Upper lobe of left lung (tissue), 6 donors: Measurements from ENCODE around the gene CAV1. TPM values are rescaled to one million over a fixed set of nuclear protein-coding genes. Genes with fewer than 3 reads are reported as not detected.

Experiments used
- ATAC-seq, 2 donors: fragments of 200-7000 bp; cut with Tn5 transposase; one replicate each; pipeline ENCODE4 v1.9.1; 2022; ENCODE audit warnings: mild to moderate bottlenecking in 2 of 2, moderate library complexity in 2 of 2; ENCODE audit not compliant: low FRiP score in 2 of 2
- DNase-seq, 2 donors: peaks; one replicate each; pipeline ENCODE4 v3.0.0-alpha.2; 2019 to 2020
- H3K27ac ChIP-seq, 4 donors: fragments of 200-600 bp; sonication (generic); one replicate each; pipeline ENCODE4 v1.5.1; 2016 to 2019
- H3K27me3 ChIP-seq, 4 donors: fragments of 200-600 bp; sonication (generic); one replicate each; pipeline ENCODE4 v1.5.1; 2017 to 2019
- H3K36me3 ChIP-seq, 4 donors: fragments of 200-600 bp; sonication (generic); one replicate each; pipeline ENCODE4 v1.5.1; 2016 to 2019
- H3K4me1 ChIP-seq, 4 donors: fragments of 200-600 bp; sonication (generic); one replicate each; pipeline ENCODE4 v1.5.1; 2018 to 2019
- H3K4me3 ChIP-seq, 4 donors: fragments of 200-600 bp; sonication (generic); one replicate each; pipeline ENCODE4 v1.5.1; 2017 to 2019; ENCODE audit warnings: mild to moderate bottlenecking in 2 of 4, moderate library complexity in 1 of 4
- H3K9me3 ChIP-seq, 4 donors: fragments of 200-600 bp; sonication (generic); one replicate each; pipeline ENCODE4 v1.5.1; 2018 to 2019
- EP300 ChIP-seq, 4 donors: sonication (generic); formaldehyde crosslinking; IDR thresholded peaks; one replicate each; pipeline ENCODE4 v1.5.1; 2017; ENCODE audit warnings: antibody characterized with exemption in 4 of 4, control low read depth in 2 of 4
- POLR2A ChIP-seq, 4 donors: fragments of 450-650 bp; IDR thresholded peaks; one replicate each; pipeline ENCODE4 v1.5.1; 2016 to 2017; ENCODE audit warnings: antibody characterized with exemption in 4 of 4, mild to moderate bottlenecking in 2 of 4
- POLR2AphosphoS5 ChIP-seq, 2 donors: sonication (generic); formaldehyde crosslinking; IDR thresholded peaks; one replicate each; pipeline ENCODE4 v1.5.1; 2017; ENCODE audit warnings: antibody characterized with exemption in 2 of 2
- WGBS, 2 donors: methylation state at CpG; one replicate each; pipeline ENCODE4 v1.1.5; 2017 to 2018; 5-methylcytosine and 5-hydroxymethylcytosine counted together
- total RNA-seq, 6 donors: library from RNA; depleted of rRNA in 4 of 6; stranded (reverse); fragments of >200 nt in 4 of 6; gene quantifications; one replicate each; pipeline versions ENCODE4 v1.1.0 to v1.2.1, GENCODE V29; 2016 to 2021
- TF ChIP-seq, protein P1 (sequence below), 6 experiments: fragments of 450-650 bp in 4 of 6; fragments of 200-600 bp in 2 of 6; sonication (generic) in 2 of 6; IDR thresholded peaks; one replicate each; pipeline ENCODE4 v1.5.1; 2016 to 2019; ENCODE audit warnings: antibody characterized with exemption in 6 of 6
- donor health status: DM: no; HTN: no; CAD: no; lungs with moderate emphysema.
- donor health status: DM: no; HTN: yes; CAD: no; lungs with severe emphysema.

The CAV1 gene
- total RNA-seq, 6 donors from 2014 or later = 207 to 951 (median 552) TPM

DNA sequence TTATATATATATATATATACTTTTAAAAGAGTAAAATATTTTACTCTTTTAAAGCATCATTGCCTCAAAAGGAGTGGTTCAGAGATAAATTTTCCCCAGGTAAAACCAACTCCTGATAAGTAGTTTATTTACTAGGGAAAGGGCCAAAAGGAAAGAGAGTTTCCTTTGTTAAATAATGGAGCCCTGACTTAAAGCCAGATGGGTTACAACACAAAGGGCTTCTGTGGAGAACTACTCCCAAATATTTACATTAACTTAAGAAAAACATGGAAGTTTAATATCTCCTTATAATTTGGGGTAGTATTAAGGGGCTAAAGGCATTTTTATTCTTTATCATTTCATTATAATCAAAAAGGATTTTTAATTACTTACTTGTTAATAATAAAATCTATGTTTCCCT is 8.5 kb upstream of the CAV1 start:
- TF ChIP-seq EP300 (IDR thresholded peaks at IDR 0.05) (no peak), POLR2A (IDR thresholded peaks at IDR 0.05) (no peak), POLR2AphosphoS5 (IDR thresholded peaks at IDR 0.05) (no peak)
- TF ChIP-seq, protein P1, sequence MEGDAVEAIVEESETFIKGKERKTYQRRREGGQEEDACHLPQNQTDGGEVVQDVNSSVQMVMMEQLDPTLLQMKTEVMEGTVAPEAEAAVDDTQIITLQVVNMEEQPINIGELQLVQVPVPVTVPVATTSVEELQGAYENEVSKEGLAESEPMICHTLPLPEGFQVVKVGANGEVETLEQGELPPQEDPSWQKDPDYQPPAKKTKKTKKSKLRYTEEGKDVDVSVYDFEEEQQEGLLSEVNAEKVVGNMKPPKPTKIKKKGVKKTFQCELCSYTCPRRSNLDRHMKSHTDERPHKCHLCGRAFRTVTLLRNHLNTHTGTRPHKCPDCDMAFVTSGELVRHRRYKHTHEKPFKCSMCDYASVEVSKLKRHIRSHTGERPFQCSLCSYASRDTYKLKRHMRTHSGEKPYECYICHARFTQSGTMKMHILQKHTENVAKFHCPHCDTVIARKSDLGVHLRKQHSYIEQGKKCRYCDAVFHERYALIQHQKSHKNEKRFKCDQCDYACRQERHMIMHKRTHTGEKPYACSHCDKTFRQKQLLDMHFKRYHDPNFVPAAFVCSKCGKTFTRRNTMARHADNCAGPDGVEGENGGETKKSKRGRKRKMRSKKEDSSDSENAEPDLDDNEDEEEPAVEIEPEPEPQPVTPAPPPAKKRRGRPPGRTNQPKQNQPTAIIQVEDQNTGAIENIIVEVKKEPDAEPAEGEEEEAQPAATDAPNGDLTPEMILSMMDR (IDR thresholded peaks at IDR 0.05) = no peak
- Histone ChIP-seq H3K27ac (no peak overlapping the region), H3K27me3 (no peaks in the 10 kb centered on the region), H3K4me1 (peaks cover 0 to 13% (median 6%) of the 10 kb centered on the region in 4 donors), H3K9me3 (no peaks in the 10 kb centered on the region), H3K4me3 (no peak overlapping the region), H3K36me3 (no peaks in the 10 kb centered on the region)
- no peak for DNase-seq
- ATAC-seq = no peak

DNA sequence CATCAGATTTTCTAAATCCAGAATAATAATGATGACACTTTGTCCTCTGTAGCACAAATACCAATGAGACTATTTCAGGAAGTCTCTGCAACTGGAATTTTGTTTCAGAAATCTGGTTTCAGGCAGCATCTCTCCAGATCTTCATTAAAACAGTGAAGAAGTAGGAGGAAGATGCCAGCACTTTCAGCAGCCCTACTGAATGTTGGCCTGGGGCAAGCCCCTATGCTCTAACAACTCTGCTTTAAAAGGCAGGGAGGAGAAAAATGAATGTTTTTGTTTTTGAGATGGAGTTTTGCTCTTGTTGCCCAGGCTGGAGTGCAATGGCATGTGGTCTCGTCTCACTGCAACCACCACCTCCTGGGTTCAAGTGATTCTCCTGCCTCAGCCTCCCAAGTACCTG is 7.2 kb upstream of the CAV1 start:
- no peaks in the 10 kb centered on the region for H3K27me3 ChIP-seq
- H3K4me1 ChIP-seq = peaks cover 0 to 14% (median 6%) of the 10 kb centered on the region in 4 donors
- WGBS, 2 donors = 71 to 96% methylated on average over 1 of the region's 1 CpG
- no peaks in the 10 kb centered on the region for H3K36me3 ChIP-seq
- DNase-seq = no peak
- H3K27ac ChIP-seq = no peak overlapping the region
- TF ChIP-seq, protein P1 (IDR thresholded peaks at IDR 0.05) = no peak
- TF ChIP-seq EP300 (IDR thresholded peaks at IDR 0.05) = no peak
- TF ChIP-seq POLR2A (IDR thresholded peaks at IDR 0.05) = no peak
- TF ChIP-seq POLR2AphosphoS5 (IDR thresholded peaks at IDR 0.05) = no peak
- ATAC-seq = no peak
- H3K4me3 ChIP-seq = no peak overlapping the region
- H3K9me3 ChIP-seq = no peaks in the 10 kb centered on the region

DNA sequence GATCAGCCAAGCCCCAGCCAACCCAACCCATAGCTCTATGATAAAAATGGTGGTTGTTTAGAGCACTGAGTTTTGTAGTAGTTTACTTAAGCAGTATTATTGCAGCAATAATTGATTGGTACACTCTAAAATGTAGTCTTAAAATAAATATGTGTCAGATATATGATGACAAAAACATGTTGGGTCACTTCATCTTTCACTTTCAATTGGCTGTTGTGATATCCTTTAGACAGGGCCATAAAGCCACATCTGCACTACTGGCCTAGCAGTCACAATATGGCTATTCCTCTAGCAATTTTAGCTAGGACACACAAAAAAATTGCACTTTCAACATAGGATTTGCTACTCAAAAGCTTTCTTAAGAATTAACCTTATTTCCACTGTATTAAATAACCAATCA is 5.9 kb upstream of the CAV1 start:
- Histone ChIP-seq H3K27ac (no peak overlapping the region), H3K9me3 (no peaks in the 10 kb centered on the region), H3K27me3 (no peaks in the 10 kb centered on the region), H3K36me3 (no peaks in the 10 kb centered on the region), H3K4me3 (no peak overlapping the region), H3K4me1 (peaks cover 5 to 13% (median 6%) of the 10 kb centered on the region in 4 donors)
- no peak for TF ChIP-seq POLR2A (IDR thresholded peaks at IDR 0.05)
- no peak for TF ChIP-seq EP300 (IDR thresholded peaks at IDR 0.05)
- no peak for TF ChIP-seq POLR2AphosphoS5 (IDR thresholded peaks at IDR 0.05)
- TF ChIP-seq, protein P1 (IDR thresholded peaks at IDR 0.05) = no peak
- ATAC-seq (no peak), DNase-seq (no peak)

DNA sequence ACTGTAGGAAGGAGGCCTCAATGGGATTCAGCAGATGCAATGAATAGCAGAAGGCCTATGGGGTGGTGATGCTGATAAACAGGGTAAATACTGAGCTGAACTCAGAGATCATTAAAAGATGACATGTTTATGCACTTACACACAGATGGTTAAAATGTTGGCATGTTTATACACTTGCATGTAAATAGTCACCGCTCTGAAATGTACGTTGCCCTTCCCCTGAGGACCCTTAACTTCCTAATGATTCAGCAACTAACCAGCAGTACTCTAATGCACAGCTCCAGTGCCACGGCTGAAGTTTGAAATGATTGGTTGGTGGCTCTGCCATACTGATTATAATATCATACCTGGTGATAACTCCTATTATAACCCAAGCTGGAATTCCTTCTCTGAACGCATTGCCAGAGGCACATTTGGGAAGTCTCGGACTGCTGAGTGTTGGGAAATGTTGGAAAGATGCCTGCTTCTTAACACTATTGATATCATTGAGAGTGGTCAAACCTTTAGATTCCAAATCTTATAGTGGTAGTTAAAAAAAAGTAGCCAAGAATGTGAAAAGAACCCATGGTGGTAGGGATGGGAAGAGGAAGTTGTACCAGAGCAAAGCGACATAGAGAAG is 3.7 kb upstream of the CAV1 start:
- no peaks in the 10 kb centered on the region for H3K9me3 ChIP-seq
- TF ChIP-seq, protein P1 (IDR thresholded peaks at IDR 0.05) = no peak
- TF ChIP-seq POLR2AphosphoS5 (IDR thresholded peaks at IDR 0.05) (no peak), POLR2A (IDR thresholded peaks at IDR 0.05) (no peak), EP300 (IDR thresholded peaks at IDR 0.05) (no peak)
- peaks cover 6 to 23% (median 15%) of the 10 kb centered on the region in 4 donors for H3K4me1 ChIP-seq
- no peak for DNase-seq
- H3K4me3 ChIP-seq = no peak overlapping the region
- 71 to 84% methylated on average over 6 of the region's 6 CpGs for WGBS, 2 donors
- H3K36me3 ChIP-seq = no peaks in the 10 kb centered on the region
- peak overlapping the region in 2 of 4 donors; percentile 92 to 97 for H3K27ac ChIP-seq
- ATAC-seq = no peak
- H3K27me3 ChIP-seq = peaks cover 0 to 3% (median 0%) of the 10 kb centered on the region in 4 donors

DNA sequence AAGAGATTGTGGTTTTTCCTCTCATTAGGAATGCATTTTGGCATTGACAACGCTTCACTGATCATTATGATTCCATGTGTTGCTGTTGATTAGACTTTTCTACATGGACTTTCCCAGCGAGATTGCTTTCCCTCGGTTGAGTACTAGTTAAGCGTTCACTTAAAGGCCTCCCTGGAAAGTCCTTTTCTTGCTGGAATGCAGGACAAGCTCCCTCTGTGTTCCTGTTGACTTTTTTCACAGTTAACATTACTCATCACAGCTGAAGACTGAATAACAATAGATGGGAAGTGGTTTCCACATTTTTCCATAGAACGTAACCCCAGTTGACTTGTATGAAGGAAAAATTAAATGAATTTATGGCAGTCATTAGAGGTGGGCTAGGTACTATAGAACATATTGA is 2.6 kb upstream of the CAV1 start:
- no peaks in the 10 kb centered on the region for H3K36me3 ChIP-seq
- no peak for DNase-seq
- 42 to 55% methylated on average over 5 of the region's 5 CpGs for WGBS, 2 donors
- H3K4me1 ChIP-seq = peaks cover 6 to 31% (median 22%) of the 10 kb centered on the region in 4 donors
- H3K27me3 ChIP-seq = peaks cover 0 to 3% (median 0%) of the 10 kb centered on the region in 4 donors
- no peak for ATAC-seq
- no peak overlapping the region for H3K4me3 ChIP-seq
- no peaks in the 10 kb centered on the region for H3K9me3 ChIP-seq
- TF ChIP-seq, protein P1 (IDR thresholded peaks at IDR 0.05) = no peak
- TF ChIP-seq POLR2AphosphoS5 (IDR thresholded peaks at IDR 0.05) (peak in 1 of 2 donors; percentile 9), EP300 (IDR thresholded peaks at IDR 0.05) (peak in 2 of 4 donors; percentile 11 to 66)
- H3K27ac ChIP-seq = peak overlapping the region; percentile 8 to 97 (median 64)
